ENCODE results near the gene AFAP1. TPM values are rescaled to one million over a fixed set of nuclear protein-coding genes. Genes with fewer than 3 reads are reported as not detected.

Gene AFAP1
- polyA plus RNA-seq, 1 experiment: 48.5 TPM

DNA sequence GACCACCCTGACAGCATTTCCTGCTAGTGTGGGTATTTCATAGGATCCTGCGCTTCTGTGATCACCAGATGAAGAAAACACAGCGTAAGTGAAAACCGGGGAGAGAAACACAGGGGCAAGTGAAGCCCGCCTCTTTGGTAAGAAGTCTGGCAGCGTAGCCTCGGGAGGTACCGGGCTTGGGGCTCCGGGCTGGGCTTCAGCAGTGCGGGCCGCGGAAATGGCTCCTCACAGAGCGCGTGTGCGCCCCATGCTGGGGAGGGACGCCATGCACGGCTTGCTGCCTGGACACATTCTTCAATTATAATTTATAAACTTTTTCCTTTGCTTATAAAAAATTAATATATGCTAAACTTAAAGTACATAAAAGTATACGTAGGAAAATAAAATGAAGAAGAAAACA lies 151.5 kb downstream of the AFAP1 start:
- no peak overlapping the region for H3K4me3 ChIP-seq (ENCODE audit: low read depth, low read length)
- no peak for DNase-seq (ENCODE audit: low read depth)
- ChIA-PET POLR2A (no interaction called here), CTCF (interaction anchor here (1.1 kb wide), 1 partner anchor 16 kb away, joined by 4 read pairs; no protein-coding TSS in a partner anchor)
- TF ChIP-seq, protein P1, sequence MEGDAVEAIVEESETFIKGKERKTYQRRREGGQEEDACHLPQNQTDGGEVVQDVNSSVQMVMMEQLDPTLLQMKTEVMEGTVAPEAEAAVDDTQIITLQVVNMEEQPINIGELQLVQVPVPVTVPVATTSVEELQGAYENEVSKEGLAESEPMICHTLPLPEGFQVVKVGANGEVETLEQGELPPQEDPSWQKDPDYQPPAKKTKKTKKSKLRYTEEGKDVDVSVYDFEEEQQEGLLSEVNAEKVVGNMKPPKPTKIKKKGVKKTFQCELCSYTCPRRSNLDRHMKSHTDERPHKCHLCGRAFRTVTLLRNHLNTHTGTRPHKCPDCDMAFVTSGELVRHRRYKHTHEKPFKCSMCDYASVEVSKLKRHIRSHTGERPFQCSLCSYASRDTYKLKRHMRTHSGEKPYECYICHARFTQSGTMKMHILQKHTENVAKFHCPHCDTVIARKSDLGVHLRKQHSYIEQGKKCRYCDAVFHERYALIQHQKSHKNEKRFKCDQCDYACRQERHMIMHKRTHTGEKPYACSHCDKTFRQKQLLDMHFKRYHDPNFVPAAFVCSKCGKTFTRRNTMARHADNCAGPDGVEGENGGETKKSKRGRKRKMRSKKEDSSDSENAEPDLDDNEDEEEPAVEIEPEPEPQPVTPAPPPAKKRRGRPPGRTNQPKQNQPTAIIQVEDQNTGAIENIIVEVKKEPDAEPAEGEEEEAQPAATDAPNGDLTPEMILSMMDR (IDR thresholded peaks at IDR 0.05; ENCODE audit: insufficient read depth, low read depth, low read length): no peak
- no peaks in the 10 kb centered on the region for H3K27me3 ChIP-seq (ENCODE audit: control insufficient read depth, insufficient read depth, low read length)
- peaks cover 37% of the 10 kb centered on the region for H3K36me3 ChIP-seq (ENCODE audit: control insufficient read depth, insufficient read depth, low read length)

DNA sequence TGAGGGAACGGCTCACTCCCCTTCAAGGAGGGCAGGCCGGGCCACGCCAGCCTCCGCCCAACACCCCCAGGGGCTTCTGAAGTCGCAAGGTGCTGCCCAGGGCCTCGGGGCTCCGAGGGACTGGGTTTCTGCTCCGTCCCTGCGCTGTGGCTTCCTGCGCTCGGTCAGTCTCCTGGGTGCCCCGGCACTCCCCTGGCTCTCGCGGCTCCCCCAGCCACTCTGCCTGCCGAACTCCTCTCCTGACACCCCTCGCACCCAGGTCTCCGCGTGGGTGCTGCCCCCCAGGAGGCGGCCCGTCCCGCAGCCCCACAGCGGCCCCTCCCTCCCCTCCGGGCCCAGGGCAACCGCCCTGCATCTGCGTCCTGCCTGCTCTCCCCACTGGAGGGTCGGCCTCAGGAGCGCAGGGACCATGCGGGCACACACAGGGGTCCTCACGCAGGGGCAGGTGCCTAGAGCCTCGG lies 151.9 kb downstream of the AFAP1 start:
- CTCF ChIA-PET: interaction anchor here (1.1 kb wide), 1 partner anchor 200 kb away, joined by 4 read pairs; no protein-coding TSS in a partner anchor

DNA sequence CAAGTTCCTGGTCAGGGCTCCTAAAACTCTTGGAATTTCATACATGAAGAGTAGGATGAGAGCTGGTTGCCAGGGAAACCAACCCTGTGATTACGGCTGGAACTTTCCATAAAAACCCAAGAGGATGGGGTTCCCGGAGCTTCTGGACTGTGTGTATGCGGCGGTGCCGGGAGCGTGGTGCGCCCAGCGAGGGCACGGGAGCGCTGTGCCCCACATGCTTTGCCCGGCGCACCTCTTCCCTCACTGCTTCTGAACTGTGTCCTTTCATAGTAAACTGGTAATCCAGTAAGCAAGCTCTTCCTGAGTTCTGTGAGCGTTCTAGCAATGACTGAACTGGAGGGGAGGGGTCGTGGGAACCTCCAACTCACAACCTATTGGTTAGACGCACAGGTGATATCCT lies 152.6 kb downstream of the AFAP1 start:
- TF ChIP-seq, protein P1 (IDR thresholded peaks at IDR 0.05; ENCODE audit: insufficient read depth, low read depth, low read length): no peak
- no peak for DNase-seq (ENCODE audit: low read depth)
- POLR2A ChIA-PET: no interaction called here
- H3K27me3 ChIP-seq (ENCODE audit: control insufficient read depth, insufficient read depth, low read length): no peaks in the 10 kb centered on the region
- CTCF ChIA-PET: interaction anchor here (1.1 kb wide), 1 partner anchor 201 kb away, joined by 4 read pairs; no protein-coding TSS in a partner anchor
- peaks cover 36% of the 10 kb centered on the region for H3K36me3 ChIP-seq (ENCODE audit: control insufficient read depth, insufficient read depth, low read length)
- H3K4me3 ChIP-seq (ENCODE audit: low read depth, low read length): no peak overlapping the region

More for the DNA sequence above, 151.9 kb downstream of the AFAP1 start:
- no peaks in the 10 kb centered on the region for H3K27me3 ChIP-seq (ENCODE audit: control insufficient read depth, insufficient read depth, low read length)
- peaks cover 37% of the 10 kb centered on the region for H3K36me3 ChIP-seq (ENCODE audit: control insufficient read depth, insufficient read depth, low read length)
- no peak for DNase-seq (ENCODE audit: low read depth)
- POLR2A ChIA-PET: no interaction called here
- no peak overlapping the region for H3K4me3 ChIP-seq (ENCODE audit: low read depth, low read length)
- TF ChIP-seq, protein P1 (IDR thresholded peaks at IDR 0.05; ENCODE audit: insufficient read depth, low read depth, low read length): no peak

DNA sequence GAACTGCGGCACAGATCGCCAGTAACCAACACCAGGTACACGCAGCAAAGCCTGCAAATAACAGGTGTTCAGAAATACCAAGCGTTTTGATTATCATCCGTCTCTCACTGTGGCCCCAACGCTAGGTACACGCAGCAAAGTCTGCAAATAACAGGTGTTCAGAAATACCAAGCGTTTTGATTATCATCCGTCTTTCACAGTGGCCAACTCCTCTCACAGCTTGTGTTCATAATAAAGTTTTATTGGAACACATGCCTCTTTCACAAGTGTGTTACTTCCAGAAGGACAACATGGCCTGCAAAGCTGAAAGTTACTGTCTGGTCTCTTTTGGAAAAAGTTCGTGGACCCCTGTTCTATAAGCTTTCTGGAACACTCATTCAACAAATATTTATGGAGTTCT lies 153.1 kb downstream of the AFAP1 start:
- no peak for DNase-seq (ENCODE audit: low read depth)
- Histone ChIP-seq H3K36me3 (ENCODE audit: control insufficient read depth, insufficient read depth, low read length) (peaks cover 35% of the 10 kb centered on the region), H3K4me3 (ENCODE audit: low read depth, low read length) (no peak overlapping the region), H3K27me3 (ENCODE audit: control insufficient read depth, insufficient read depth, low read length) (no peaks in the 10 kb centered on the region)
- TF ChIP-seq, protein P1 (IDR thresholded peaks at IDR 0.05; ENCODE audit: insufficient read depth, low read depth, low read length): no peak
- CTCF ChIA-PET: interaction anchor here (1.1 to 2.0 kb wide), 2 partner anchors 16 to 202 kb away, joined by 4 to 5 read pairs; no protein-coding TSS in a partner anchor
- POLR2A ChIA-PET: no interaction called here

DNA sequence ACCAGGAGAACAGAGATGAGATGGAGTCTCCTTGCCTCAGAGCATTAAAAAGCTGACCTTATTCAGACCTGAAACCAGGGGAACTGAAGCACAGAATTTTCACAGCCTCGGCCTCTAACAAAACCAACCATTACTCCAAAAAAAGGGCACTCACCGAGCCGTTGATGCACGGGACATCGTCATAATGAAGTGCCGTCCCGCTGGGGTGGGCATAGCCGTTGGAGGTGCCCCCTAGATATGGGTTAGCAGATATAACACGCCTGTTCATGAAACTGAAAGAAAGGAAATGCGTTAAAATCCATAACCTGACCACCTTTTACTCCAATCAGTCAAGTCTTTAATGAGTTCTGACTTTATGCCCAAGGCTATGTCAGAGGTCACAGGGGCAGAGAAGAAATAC lies 153.6 kb downstream of the AFAP1 start:
- CTCF ChIA-PET: interaction anchor here (2.0 kb wide), 1 partner anchor 16 kb away, joined by 5 read pairs; no protein-coding TSS in a partner anchor

More for the DNA sequence above, 153.6 kb downstream of the AFAP1 start:
- Histone ChIP-seq H3K36me3 (ENCODE audit: control insufficient read depth, insufficient read depth, low read length) (peaks cover 35% of the 10 kb centered on the region), H3K27me3 (ENCODE audit: control insufficient read depth, insufficient read depth, low read length) (no peaks in the 10 kb centered on the region), H3K4me3 (ENCODE audit: low read depth, low read length) (no peak overlapping the region)
- TF ChIP-seq, protein P1 (IDR thresholded peaks at IDR 0.05; ENCODE audit: insufficient read depth, low read depth, low read length): no peak
- DNase-seq (ENCODE audit: low read depth): no peak
- POLR2A ChIA-PET: no interaction called here

Data from BJ (cell line).